HL-60 (cell line): ENCODE results near the gene MMP24.

Source experiments
- DNase-seq, 2 experiments: peaks; one replicate each; pipeline ENCODE4 v3.0.0-alpha.2; 2010 to 2020; ENCODE audit warnings: low read depth in 1 of 2, low spot score in 1 of 2
- H3K27ac ChIP-seq: fragments of 250-450 bp; sonication (Bioruptor Pico); replicated peaks from 2 replicates; pipeline ENCODE4 v1.5.1; 2020; ENCODE audit warnings: mild to moderate bottlenecking, moderate library complexity
- H3K27me3 ChIP-seq: fragments of 250-450 bp; sonication (Bioruptor Pico); 2 replicates; pipeline ENCODE4 v1.5.1; 2021; ENCODE audit warnings: mild to moderate bottlenecking, moderate library complexity; ENCODE audit not compliant: insufficient read depth, poor library complexity, severe bottlenecking
- H3K4me3 ChIP-seq: replicated peaks from 2 replicates; pipeline ENCODE4 v1.5.1; 2011; ENCODE audit warnings: mild to moderate bottlenecking, control low read depth, low read length; ENCODE audit not compliant: insufficient read depth
- CTCF ChIP-seq: IDR thresholded peaks from one replicate; pipeline ENCODE4 v1.5.1; 2011; ENCODE audit warnings: low read length, control low read depth, inconsistent platforms; ENCODE audit not compliant: insufficient read depth
- GABPA ChIP-seq: IDR thresholded peaks from 2 replicates; pipeline ENCODE4 v1.6.1; 2012; ENCODE audit warnings: low read depth
- POLR2AphosphoS5 ChIP-seq: IDR thresholded peaks from 2 replicates; pipeline ENCODE4 v1.6.1; 2012; ENCODE audit warnings: low read depth
- REST ChIP-seq: IDR thresholded peaks from 2 replicates; pipeline ENCODE4 v1.6.1; 2012; ENCODE audit warnings: low read depth; ENCODE audit not compliant: insufficient replicate concordance
- SPI1 ChIP-seq: IDR thresholded peaks from 2 replicates; pipeline ENCODE4 v1.6.1; 2012; ENCODE audit warnings: low read depth, mild to moderate bottlenecking, borderline replicate concordance

The MMP24 gene

GRCh38 chr20:35271904-35272303 lies 45.4 kb downstream of the MMP24 start:
- Histone ChIP-seq H3K27me3 (no peaks in the 10 kb centered on the region), H3K4me3 (no peak overlapping the region), H3K27ac (no peak overlapping the region)
- no peak for DNase-seq
- TF ChIP-seq REST (no peak), GABPA (no peak), CTCF (no peak), SPI1 (no peak), POLR2AphosphoS5 (no peak)

GRCh38 chr20:35273449-35274171 lies 47.1 kb downstream of the MMP24 start:
- no peaks in the 10 kb centered on the region for H3K27me3 ChIP-seq
- no peak overlapping the region for H3K27ac ChIP-seq
- TF ChIP-seq GABPA: no peak
- TF ChIP-seq SPI1: no peak
- no peak for TF ChIP-seq POLR2AphosphoS5
- TF ChIP-seq REST: no peak
- DNase-seq: no peak
- no peak overlapping the region for H3K4me3 ChIP-seq

GRCh38 chr20:35274172-35275092 lies 47.9 kb downstream of the MMP24 start:
- no peak overlapping the region for H3K27ac ChIP-seq
- TF ChIP-seq REST (no peak), SPI1 (no peak), POLR2AphosphoS5 (peak; percentile 59)
- no peak for DNase-seq
- no peaks in the 10 kb centered on the region for H3K27me3 ChIP-seq
- no peak overlapping the region for H3K4me3 ChIP-seq
